Measurements from ENCODE around the gene G3BP2. TPM values are rescaled to one million over a fixed set of nuclear protein-coding genes. Genes with fewer than 3 reads are reported as not detected.

G3BP2 gene
- total and polyA plus RNA-seq, 10 of the 15 experiments (the other 5 are each of a cell fraction or from before 2014, with no cell fraction given): 22.2 to 176 (median 102) TPM

DNA sequence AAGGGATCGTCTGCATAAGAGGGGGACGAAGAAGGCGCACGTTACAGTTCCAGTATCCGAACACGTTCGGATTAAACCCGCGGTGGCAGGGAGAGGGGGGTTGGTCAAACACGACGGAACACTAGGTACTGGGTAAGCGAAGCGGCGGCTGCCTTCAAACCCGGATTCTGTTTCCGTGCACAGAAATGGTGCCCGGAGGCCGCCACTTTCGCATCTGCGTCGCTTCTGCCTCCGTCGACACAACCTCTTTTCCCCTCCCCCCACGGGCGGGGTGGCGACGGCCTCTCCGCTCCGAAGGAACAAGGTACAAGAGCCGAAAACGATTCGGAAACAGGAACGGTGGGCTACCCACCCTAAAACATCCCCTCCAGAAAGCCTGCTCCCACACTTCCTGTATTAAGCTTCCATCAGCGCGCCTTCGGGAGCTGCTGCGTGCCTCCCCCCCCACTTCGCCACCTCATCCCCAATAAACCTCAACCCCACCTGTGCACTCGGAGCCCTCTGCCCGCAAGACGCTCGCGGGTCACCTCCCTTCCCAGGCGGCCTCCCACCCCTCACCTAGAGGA lies 667 bp downstream of the G3BP2 start (continued):
- TF ChIP-seq, protein P1, sequence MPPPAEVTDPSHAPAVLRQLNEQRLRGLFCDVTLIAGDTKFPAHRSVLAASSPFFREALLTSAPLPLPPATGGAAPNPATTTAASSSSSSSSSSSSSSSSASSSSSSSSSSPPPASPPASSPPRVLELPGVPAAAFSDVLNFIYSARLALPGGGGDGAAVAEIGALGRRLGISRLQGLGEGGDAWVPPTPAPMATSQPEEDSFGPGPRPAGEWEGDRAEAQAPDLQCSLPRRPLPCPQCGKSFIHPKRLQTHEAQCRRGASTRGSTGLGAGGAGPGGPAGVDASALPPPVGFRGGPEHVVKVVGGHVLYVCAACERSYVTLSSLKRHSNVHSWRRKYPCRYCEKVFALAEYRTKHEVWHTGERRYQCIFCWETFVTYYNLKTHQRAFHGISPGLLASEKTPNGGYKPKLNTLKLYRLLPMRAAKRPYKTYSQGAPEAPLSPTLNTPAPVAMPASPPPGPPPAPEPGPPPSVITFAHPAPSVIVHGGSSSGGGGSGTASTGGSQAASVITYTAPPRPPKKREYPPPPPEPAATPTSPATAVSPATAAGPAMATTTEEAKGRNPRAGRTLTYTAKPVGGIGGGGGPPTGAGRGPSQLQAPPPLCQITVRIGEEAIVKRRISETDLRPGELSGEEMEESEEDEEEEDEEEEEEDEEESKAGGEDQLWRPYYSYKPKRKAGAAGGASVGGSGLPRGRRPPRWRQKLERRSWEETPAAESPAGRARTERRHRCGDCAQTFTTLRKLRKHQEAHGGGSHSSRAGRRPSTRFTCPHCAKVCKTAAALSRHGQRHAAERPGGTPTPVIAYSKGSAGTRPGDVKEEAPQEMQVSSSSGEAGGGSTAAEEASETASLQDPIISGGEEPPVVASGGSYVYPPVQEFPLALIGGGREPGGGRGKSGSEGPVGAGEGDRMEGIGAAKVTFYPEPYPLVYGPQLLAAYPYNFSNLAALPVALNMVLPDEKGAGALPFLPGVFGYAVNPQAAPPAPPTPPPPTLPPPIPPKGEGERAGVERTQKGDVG (CRISPR knock-in tag; IDR thresholded peaks at IDR 0.05): no peak
- TF ChIP-seq, protein P2, sequence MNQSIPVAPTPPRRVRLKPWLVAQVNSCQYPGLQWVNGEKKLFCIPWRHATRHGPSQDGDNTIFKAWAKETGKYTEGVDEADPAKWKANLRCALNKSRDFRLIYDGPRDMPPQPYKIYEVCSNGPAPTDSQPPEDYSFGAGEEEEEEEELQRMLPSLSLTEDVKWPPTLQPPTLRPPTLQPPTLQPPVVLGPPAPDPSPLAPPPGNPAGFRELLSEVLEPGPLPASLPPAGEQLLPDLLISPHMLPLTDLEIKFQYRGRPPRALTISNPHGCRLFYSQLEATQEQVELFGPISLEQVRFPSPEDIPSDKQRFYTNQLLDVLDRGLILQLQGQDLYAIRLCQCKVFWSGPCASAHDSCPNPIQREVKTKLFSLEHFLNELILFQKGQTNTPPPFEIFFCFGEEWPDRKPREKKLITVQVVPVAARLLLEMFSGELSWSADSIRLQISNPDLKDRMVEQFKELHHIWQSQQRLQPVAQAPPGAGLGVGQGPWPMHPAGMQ (IDR thresholded peaks at IDR 0.05; ENCODE audit: borderline replicate concordance): no peak
- TF ChIP-seq CEBPB (IDR thresholded peaks at IDR 0.05; ENCODE audit: borderline replicate concordance in 1 of 2, low read depth in 2 of 2, low read length in 2 of 2): no peak
- no peak for TF ChIP-seq BRCA1 (IDR thresholded peaks at IDR 0.05; ENCODE audit: low read depth, low read length)
- TF ChIP-seq HDAC2 (IDR thresholded peaks at IDR 0.05): no peak
- TF ChIP-seq, protein P3, sequence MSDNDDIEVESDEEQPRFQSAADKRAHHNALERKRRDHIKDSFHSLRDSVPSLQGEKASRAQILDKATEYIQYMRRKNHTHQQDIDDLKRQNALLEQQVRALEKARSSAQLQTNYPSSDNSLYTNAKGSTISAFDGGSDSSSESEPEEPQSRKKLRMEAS (IDR thresholded peaks at IDR 0.05; ENCODE audit: low read depth, low read length): no peak; the same call in 1 of the 2 replicates
- peak; percentile 14; the same call in 1 of the 2 replicates for TF ChIP-seq ATF7 (IDR thresholded peaks at IDR 0.05; ENCODE audit: low read depth)
- TF ChIP-seq MYC (IDR thresholded peaks at IDR 0.05; ENCODE audit: insufficient read depth, insufficient read length, insufficient replicate concordance, low read length, severe bottlenecking): peak; percentile 54
- TF ChIP-seq IKZF1 (conservative IDR thresholded peaks at IDR 0.05): 0 out of 2 replicates have a peak, but pooled peaks have one; percentile 40
- TF ChIP-seq SPI1 (IDR thresholded peaks at IDR 0.05; ENCODE audit: borderline replicate concordance, insufficient read depth, low read depth, low read length): 0 out of 2 replicates have a peak, but pooled peaks have one; percentile 21
- TF ChIP-seq MXI1 (IDR thresholded peaks at IDR 0.05; ENCODE audit: low read depth, low read length): 0 out of 2 replicates have a peak, but pooled peaks have one; percentile 9
- TF ChIP-seq NR2F1 (conservative IDR thresholded peaks at IDR 0.05): no peak
- TF ChIP-seq, protein P4, sequence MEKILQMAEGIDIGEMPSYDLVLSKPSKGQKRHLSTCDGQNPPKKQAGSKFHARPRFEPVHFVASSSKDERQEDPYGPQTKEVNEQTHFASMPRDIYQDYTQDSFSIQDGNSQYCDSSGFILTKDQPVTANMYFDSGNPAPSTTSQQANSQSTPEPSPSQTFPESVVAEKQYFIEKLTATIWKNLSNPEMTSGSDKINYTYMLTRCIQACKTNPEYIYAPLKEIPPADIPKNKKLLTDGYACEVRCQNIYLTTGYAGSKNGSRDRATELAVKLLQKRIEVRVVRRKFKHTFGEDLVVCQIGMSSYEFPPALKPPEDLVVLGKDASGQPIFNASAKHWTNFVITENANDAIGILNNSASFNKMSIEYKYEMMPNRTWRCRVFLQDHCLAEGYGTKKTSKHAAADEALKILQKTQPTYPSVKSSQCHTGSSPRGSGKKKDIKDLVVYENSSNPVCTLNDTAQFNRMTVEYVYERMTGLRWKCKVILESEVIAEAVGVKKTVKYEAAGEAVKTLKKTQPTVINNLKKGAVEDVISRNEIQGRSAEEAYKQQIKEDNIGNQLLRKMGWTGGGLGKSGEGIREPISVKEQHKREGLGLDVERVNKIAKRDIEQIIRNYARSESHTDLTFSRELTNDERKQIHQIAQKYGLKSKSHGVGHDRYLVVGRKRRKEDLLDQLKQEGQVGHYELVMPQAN (conservative IDR thresholded peaks at IDR 0.05): no peak
- TF ChIP-seq, protein P5, sequence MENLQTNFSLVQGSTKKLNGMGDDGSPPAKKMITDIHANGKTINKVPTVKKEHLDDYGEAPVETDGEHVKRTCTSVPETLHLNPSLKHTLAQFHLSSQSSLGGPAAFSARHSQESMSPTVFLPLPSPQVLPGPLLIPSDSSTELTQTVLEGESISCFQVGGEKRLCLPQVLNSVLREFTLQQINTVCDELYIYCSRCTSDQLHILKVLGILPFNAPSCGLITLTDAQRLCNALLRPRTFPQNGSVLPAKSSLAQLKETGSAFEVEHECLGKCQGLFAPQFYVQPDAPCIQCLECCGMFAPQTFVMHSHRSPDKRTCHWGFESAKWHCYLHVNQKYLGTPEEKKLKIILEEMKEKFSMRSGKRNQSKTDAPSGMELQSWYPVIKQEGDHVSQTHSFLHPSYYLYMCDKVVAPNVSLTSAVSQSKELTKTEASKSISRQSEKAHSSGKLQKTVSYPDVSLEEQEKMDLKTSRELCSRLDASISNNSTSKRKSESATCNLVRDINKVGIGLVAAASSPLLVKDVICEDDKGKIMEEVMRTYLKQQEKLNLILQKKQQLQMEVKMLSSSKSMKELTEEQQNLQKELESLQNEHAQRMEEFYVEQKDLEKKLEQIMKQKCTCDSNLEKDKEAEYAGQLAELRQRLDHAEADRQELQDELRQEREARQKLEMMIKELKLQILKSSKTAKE (IDR thresholded peaks at IDR 0.05; ENCODE audit: low read depth, poor library complexity, severe bottlenecking): no peak
- TF ChIP-seq, protein P6, sequence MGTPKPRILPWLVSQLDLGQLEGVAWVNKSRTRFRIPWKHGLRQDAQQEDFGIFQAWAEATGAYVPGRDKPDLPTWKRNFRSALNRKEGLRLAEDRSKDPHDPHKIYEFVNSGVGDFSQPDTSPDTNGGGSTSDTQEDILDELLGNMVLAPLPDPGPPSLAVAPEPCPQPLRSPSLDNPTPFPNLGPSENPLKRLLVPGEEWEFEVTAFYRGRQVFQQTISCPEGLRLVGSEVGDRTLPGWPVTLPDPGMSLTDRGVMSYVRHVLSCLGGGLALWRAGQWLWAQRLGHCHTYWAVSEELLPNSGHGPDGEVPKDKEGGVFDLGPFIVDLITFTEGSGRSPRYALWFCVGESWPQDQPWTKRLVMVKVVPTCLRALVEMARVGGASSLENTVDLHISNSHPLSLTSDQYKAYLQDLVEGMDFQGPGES (IDR thresholded peaks at IDR 0.05): no peak
- no peak for TF ChIP-seq PAX8 (IDR thresholded peaks at IDR 0.05)
- TF ChIP-seq ZNF207 (IDR thresholded peaks at IDR 0.05; ENCODE audit: borderline replicate concordance): 0 out of 2 replicates have a peak, but pooled peaks have one; percentile 6
- no peak for TF ChIP-seq BMI1 (IDR thresholded peaks at IDR 0.05; ENCODE audit: borderline replicate concordance)
- TF ChIP-seq SRF (IDR thresholded peaks at IDR 0.05; ENCODE audit: low read depth in 2 of 2, low read length in 2 of 2): 0 out of 4 replicates have a peak, but pooled peaks of 1 of the 2 experiments have one; percentile 3
